ENCODE measurements around the gene MCF2L2.

GRCh38 chr3:183318877-183319276, 109.5 kb downstream of the MCF2L2 start:
- TF ChIP-seq POLR2AphosphoS5 (IDR thresholded peaks at IDR 0.05) (no peak), CTCF (IDR thresholded peaks at IDR 0.05 in 8 of 11, conservative IDR thresholded peaks at IDR 0.05 in 3 of 11) (no peak)

All from spleen (tissue), 7 donors.